GM10266 (cell line): Measurements from ENCODE around the gene HEATR5B.
"Not testable (repeated sequence)": the region's sequence is repeated elsewhere in the genome, so short reads cannot be mapped to it uniquely, and the experiment has no call there.

Source experiments
- DNase-seq: peaks from one replicate; pipeline ENCODE4 v3.0.0; 2012; ENCODE audit errors: extremely low spot score
- CTCF ChIP-seq: IDR thresholded peaks from 2 replicates; pipeline ENCODE4 v1.5.1; 2012; ENCODE audit warnings: mild to moderate bottlenecking, low read depth; ENCODE audit not compliant: control insufficient read depth, insufficient read depth; ENCODE audit errors: missing control alignments

The HEATR5B gene

GRCh38 chr2:36982467-36982866, 101.7 kb downstream of the HEATR5B start:
- TF ChIP-seq CTCF = no peak
- DNase-seq = no peak

GRCh38 chr2:36981911-36982310, 102.3 kb downstream of the HEATR5B start:
- no peak for TF ChIP-seq CTCF
- DNase-seq = no peak

GRCh38 chr2:36979007-36979406, 105.2 kb downstream of the HEATR5B start:
- DNase-seq = not testable (repeated sequence)

DNA sequence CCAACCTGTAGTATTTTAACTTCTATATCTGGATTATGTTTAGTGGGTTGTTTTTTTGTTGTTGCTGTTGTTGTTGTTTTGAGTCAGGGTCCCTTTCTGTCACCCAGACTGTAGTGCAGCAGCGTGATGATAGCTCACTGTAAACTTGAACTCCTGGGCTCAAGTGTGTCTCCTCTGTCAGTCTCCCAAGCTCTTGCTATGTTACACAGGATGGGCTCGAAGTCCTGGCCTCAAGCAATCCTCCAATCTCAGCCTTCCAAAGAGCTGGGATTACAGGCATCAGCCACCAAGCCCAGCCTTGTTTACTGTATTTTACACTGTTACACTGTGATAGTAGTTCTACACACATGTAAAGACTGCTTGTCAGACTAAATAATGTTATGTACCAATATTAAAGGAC, 108.1 kb downstream of the HEATR5B start:
- no peak for DNase-seq

GRCh38 chr2:36975306-36975705, 108.9 kb downstream of the HEATR5B start:
- DNase-seq = no peak
- TF ChIP-seq CTCF = no peak

More for the DNA sequence above, 108.1 kb downstream of the HEATR5B start:
- TF ChIP-seq CTCF = no peak

GRCh38 chr2:36973320-36973719, 110.9 kb downstream of the HEATR5B start:
- no peak for DNase-seq
- TF ChIP-seq CTCF = no peak

DNA sequence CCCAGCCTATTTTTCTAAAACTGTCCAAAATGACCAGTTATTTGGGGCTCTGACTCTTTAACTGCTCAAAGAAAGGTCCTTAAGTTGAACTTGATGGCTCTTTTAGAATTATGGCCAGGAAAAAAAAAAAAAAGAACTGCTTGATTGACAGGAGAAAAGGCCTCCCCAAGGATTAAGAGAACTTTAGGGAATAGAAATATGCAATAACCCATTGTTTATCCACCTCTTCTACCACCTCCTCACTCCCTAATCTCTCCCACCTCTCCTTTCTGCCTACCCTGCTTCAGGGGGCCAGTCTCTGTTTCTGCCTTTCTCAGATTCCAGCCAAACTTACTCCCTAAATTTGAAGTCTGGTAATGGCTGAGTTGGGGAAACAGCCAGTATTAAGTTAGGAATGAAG, 112.2 kb downstream of the HEATR5B start:
- no peak for DNase-seq
- no peak for TF ChIP-seq CTCF

DNA sequence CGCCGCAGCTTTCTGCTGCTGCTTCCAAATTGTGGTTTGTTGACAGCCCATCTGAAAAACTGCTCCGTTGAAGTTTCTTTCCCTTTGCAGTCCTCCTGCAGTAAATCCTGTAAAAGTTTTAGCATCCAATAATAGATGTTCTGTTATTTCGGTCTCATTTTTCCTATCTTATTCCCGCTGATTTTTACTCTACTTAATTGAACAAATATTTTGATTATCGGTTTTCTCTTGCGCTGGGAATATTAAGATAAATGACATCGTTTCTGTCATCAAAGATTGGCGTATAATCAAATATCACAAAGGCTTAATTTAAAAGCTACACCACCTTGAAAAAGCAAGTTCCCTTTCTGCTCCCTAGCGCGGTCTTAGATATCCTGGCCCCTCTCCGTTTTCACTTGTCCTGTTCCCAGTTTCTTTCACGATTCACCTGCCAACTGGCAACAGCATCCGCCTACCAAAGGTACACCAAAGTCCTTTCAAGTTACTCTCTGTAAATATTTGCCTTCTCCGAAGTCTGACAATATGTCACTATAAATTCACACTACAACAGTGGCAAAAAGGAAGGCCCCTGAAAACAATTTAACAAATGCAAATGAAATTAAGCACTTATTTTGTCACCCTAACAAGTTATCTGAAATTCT, 116.8 kb downstream of the HEATR5B start:
- no peak for DNase-seq
- TF ChIP-seq CTCF = no peak
